Skeletal muscle tissue (tissue), 4 donors: Measurements from ENCODE around the gene EP400. TPM values are rescaled to one million over a fixed set of nuclear protein-coding genes. Genes with fewer than 3 reads are reported as not detected.
"Not testable (repeated sequence)": the region's sequence is repeated elsewhere in the genome, so short reads cannot be mapped to it uniquely, and the experiment has no call there.

Experiments
- H3K27ac ChIP-seq: one replicate; pipeline ENCODE4 v1.7.0; 2013; ENCODE audit warnings: mild to moderate bottlenecking, low read depth, low read length, inconsistent platforms
- H3K27me3 ChIP-seq, 3 donors: one replicate each; pipeline ENCODE4 v1.7.0; 2013; ENCODE audit warnings: low read length in 3 of 3; ENCODE audit not compliant: control insufficient read depth in 3 of 3, insufficient read depth in 3 of 3
- H3K36me3 ChIP-seq, 3 donors: one replicate each; pipeline ENCODE4 v1.7.0; 2013; ENCODE audit warnings: low read length in 3 of 3; ENCODE audit not compliant: control insufficient read depth in 3 of 3, insufficient read depth in 3 of 3
- H3K4me1 ChIP-seq, 3 donors: one replicate each; pipeline ENCODE4 v1.7.0; 2013; ENCODE audit warnings: low read length in 3 of 3, mild to moderate bottlenecking in 3 of 3; ENCODE audit not compliant: control insufficient read depth in 3 of 3, insufficient read depth in 3 of 3
- H3K4me3 ChIP-seq, 3 donors: one replicate each; pipeline ENCODE4 v1.7.0; 2013; ENCODE audit warnings: low read length in 3 of 3
- H3K9ac ChIP-seq, 3 donors: one replicate each; pipeline ENCODE4 v1.7.0; 2013; ENCODE audit warnings: low read length in 3 of 3, mild to moderate bottlenecking in 3 of 3, moderate library complexity in 2 of 3, low read depth in 1 of 3
- H3K9me3 ChIP-seq, 3 donors: one replicate each; pipeline ENCODE4 v1.7.0; 2013; ENCODE audit warnings: low read length in 3 of 3; ENCODE audit not compliant: control insufficient read depth in 3 of 3
- total RNA-seq: library from RNA; depleted of rRNA; stranded (reverse); fragments of >200 nt; gene quantifications from one replicate; pipeline ENCODE4 v1.2.3, GENCODE V29; 2014
- donor health status: Osteomylitis.

EP400 gene
- total RNA-seq, 1 donor from 2014 or later: 11.0 TPM

DNA sequence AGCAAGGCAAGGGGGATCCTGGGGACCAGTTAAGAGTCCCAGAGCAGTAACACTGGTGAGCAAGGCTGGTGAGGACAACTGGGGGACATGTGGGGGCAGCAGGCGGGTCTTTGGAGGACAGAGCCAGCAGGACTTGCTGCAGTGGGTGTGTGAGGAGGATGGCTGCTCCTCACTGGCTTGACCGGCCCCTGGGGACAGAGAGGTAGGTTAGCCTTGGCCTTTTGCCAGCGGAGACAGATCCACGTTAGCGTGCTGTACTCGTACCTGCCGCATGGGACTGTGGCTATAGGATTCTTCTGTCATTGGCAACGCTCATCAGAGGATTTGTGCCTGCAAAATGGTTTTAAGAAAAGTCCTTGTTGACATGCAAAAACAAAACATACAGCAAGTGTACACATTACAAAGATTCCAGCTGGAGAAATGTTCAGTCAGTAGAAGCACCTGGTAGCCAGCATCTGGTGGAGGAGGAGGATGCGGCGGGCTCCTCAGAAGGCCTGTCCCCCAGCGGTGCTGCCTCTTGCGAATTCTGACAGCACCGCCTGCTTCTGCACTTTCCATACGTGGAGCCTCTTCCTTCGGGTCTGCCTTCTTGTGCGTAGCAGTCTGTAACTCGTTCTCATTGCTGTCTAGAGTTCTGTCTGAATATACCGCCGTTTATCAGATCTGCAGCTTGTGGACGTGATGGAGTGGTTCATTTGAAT lies 91.3 kb downstream of the EP400 start:
- Histone ChIP-seq H3K9me3 (no peaks in the 10 kb centered on the region), H3K36me3 (peaks cover 47 to 66% (median 59%) of the 10 kb centered on the region in 3 donors), H3K27ac (no peak overlapping the region), H3K4me1 (no peaks in the 10 kb centered on the region), H3K4me3 (no peak overlapping the region), H3K9ac (peak overlapping the region in 1 of 3 donors; percentile 8), H3K27me3 (no peaks in the 10 kb centered on the region)

- H3K27ac ChIP-seq: no peak overlapping the region
- H3K4me3 ChIP-seq: no peak overlapping the region
- no peaks in the 10 kb centered on the region for H3K9me3 ChIP-seq
- H3K36me3 ChIP-seq: peaks cover 41 to 56% (median 53%) of the 10 kb centered on the region in 3 donors
- H3K27me3 ChIP-seq: no peaks in the 10 kb centered on the region
- no peaks in the 10 kb centered on the region for H3K4me1 ChIP-seq
- no peak overlapping the region for H3K9ac ChIP-seq
Observed at GRCh38 chr12:132043216-132043615, 93.5 kb downstream of the EP400 start.

GRCh38 chr12:132043770-132044467 lies 94.2 kb downstream of the EP400 start:
- Histone ChIP-seq H3K36me3 (peaks cover 35 to 54% (median 49%) of the 10 kb centered on the region in 3 donors), H3K4me3 (no peak overlapping the region)

GRCh38 chr12:132044661-132045412 lies 95.1 kb downstream of the EP400 start:
- Histone ChIP-seq H3K27me3 (no peaks in the 10 kb centered on the region), H3K4me1 (no peaks in the 10 kb centered on the region), H3K9me3 (no peaks in the 10 kb centered on the region), H3K36me3 (peaks cover 36 to 57% (median 51%) of the 10 kb centered on the region in 3 donors), H3K27ac (no peak overlapping the region), H3K9ac (no peak overlapping the region), H3K4me3 (no peak overlapping the region)

More at GRCh38 chr12:132043770-132044467, 94.2 kb downstream of the EP400 start:
- no peak overlapping the region for H3K9ac ChIP-seq
- H3K4me1 ChIP-seq: no peaks in the 10 kb centered on the region
- H3K9me3 ChIP-seq: no peaks in the 10 kb centered on the region
- H3K27ac ChIP-seq: no peak overlapping the region
- no peaks in the 10 kb centered on the region for H3K27me3 ChIP-seq

GRCh38 chr12:132045751-132046150 lies 96.0 kb downstream of the EP400 start:
- Histone ChIP-seq H3K9ac (no peak overlapping the region), H3K4me3 (no peak overlapping the region), H3K27ac (no peak overlapping the region), H3K9me3 (no peaks in the 10 kb centered on the region), H3K4me1 (no peaks in the 10 kb centered on the region), H3K36me3 (peaks cover 43 to 66% (median 61%) of the 10 kb centered on the region in 3 donors), H3K27me3 (no peaks in the 10 kb centered on the region)

DNA sequence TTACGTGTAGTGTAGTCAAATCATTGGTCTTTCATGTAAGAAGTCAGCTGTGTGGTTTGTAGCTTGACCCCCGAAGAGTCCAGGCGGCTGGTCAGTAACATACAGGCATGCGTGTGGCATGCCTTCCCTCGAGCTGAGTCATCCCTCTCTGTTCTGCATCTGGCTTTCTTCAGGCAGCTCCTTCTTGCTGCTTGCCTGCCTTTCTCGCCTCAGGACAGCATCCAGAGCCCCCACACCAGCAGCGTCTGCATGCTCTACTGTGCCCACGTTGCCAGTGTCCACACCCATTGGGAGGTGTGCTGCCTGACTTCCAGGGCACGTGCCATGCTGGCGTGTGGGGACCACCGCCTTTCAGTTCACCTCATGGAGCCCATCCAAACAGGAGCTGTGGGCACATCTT lies 96.8 kb downstream of the EP400 start:
- no peaks in the 10 kb centered on the region for H3K4me1 ChIP-seq
- no peaks in the 10 kb centered on the region for H3K27me3 ChIP-seq
- peaks cover 48 to 67% (median 63%) of the 10 kb centered on the region in 3 donors for H3K36me3 ChIP-seq
- no peak overlapping the region for H3K4me3 ChIP-seq
- no peaks in the 10 kb centered on the region for H3K9me3 ChIP-seq
- no peak overlapping the region for H3K27ac ChIP-seq
- no peak overlapping the region for H3K9ac ChIP-seq

DNA sequence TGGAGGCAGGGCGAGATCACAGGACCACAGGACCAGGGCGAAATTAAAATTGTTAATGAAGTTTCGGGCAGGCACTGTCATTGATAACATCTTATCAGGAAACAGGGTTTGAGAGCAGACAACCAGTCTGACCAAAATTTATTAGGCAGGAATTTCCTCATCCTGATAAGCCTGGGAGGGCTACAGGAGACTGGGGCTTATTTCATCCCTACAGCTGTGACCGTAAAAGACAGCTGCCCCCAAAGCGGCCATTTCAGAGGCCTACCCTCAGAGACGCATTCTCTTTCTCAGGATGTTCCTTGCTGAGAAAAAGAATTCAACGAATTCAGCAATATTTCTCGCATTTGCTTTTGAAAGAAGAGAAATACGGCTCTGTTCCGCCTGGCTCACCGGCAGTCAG lies 97.9 kb downstream of the EP400 start:
- H3K9ac ChIP-seq, H3K27ac ChIP-seq, H3K4me1 ChIP-seq, H3K4me3 ChIP-seq, H3K9me3 ChIP-seq, H3K27me3 ChIP-seq: not testable (repeated sequence)
- peaks cover 54 to 71% (median 67%) of the 10 kb centered on the region in 3 donors for H3K36me3 ChIP-seq

DNA sequence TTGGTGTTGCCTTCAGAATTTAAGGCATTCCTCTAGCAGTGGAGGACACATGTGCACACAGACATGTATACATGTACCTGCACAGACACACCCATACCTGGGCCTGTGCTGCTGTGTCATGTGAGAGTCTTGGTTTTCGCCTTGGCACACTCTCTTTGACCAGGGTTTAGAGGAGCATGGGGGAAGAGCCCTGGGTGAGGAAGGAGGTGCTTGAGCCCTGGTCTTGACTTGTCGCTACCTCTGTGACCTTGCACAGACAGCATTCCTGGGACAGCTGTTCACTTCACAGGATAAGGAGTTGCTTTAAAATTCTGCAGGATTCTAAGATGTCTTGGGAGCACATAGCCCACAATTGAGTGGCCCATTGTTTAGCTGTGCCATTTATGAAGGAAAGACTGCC lies 99.7 kb downstream of the EP400 start:
- Histone ChIP-seq H3K9me3 (no peaks in the 10 kb centered on the region), H3K4me1 (no peaks in the 10 kb centered on the region), H3K4me3 (no peak overlapping the region), H3K27me3 (no peaks in the 10 kb centered on the region), H3K27ac (no peak overlapping the region), H3K9ac (no peak overlapping the region), H3K36me3 (peaks cover 63 to 75% (median 74%) of the 10 kb centered on the region in 3 donors)

GRCh38 chr12:132049876-132050275 lies 100.1 kb downstream of the EP400 start:
- H3K9ac ChIP-seq: no peak overlapping the region
- H3K4me3 ChIP-seq: no peak overlapping the region
- H3K27me3 ChIP-seq: no peaks in the 10 kb centered on the region
- peaks cover 63 to 75% (median 73%) of the 10 kb centered on the region in 3 donors for H3K36me3 ChIP-seq
- no peaks in the 10 kb centered on the region for H3K9me3 ChIP-seq
- H3K4me1 ChIP-seq: no peaks in the 10 kb centered on the region
- no peak overlapping the region for H3K27ac ChIP-seq

GRCh38 chr12:132051718-132052117 lies 102.0 kb downstream of the EP400 start:
- H3K36me3 ChIP-seq: peaks cover 61 to 75% (median 69%) of the 10 kb centered on the region in 3 donors
- H3K27ac ChIP-seq, H3K9ac ChIP-seq, H3K4me1 ChIP-seq, H3K27me3 ChIP-seq, H3K4me3 ChIP-seq, H3K9me3 ChIP-seq: not testable (repeated sequence)
